Spleen (tissue), 11 donors: ENCODE measurements around the gene KIF5B. TPM values are rescaled to one million over a fixed set of nuclear protein-coding genes. Genes with fewer than 3 reads are reported as not detected.
"Not testable (repeated sequence)": the region's sequence is repeated elsewhere in the genome, so short reads cannot be mapped to it uniquely, and the experiment has no call there.

Experiments
- DNase-seq: peaks from one replicate; pipeline ENCODE4 v3.0.0-alpha.2; 2020
- H3K27ac ChIP-seq, 8 donors: fragments of 200-600 bp; sonication (generic) in 7 of 8; 1 replicate in 4 of 8; 2 replicates in 4 of 8; pipeline versions ENCODE4 v1.5.0 to v1.8.0; 2016 to 2021; ENCODE audit warnings: inconsistent platforms in 4 of 8, mild to moderate bottlenecking in 4 of 8, moderate library complexity in 1 of 8
- H3K27me3 ChIP-seq, 7 donors: fragments of 200-600 bp; sonication (generic) in 6 of 7; replicated peaks in 1 of 7; 1 replicate in 4 of 7; 2 replicates in 3 of 7; pipeline versions ENCODE4 v1.5.0 to v1.8.0; 2016 to 2021; ENCODE audit warnings: inconsistent platforms in 3 of 7, mild to moderate bottlenecking in 1 of 7
- H3K36me3 ChIP-seq, 6 donors: fragments of 200-600 bp; sonication (generic) in 5 of 6; 1 replicate in 4 of 6; 2 replicates in 2 of 6; pipeline versions ENCODE4 v1.5.0 to v1.8.0; 2016 to 2021; ENCODE audit warnings: inconsistent platforms in 2 of 6
- H3K4me1 ChIP-seq, 6 donors: fragments of 200-600 bp; sonication (generic) in 5 of 6; 1 replicate in 3 of 6; 2 replicates in 3 of 6; pipeline versions ENCODE4 v1.5.0 to v1.8.0; 2016 to 2021; ENCODE audit warnings: inconsistent platforms in 3 of 6
- H3K4me3 ChIP-seq, 8 donors: fragments of 200-600 bp; sonication (generic) in 7 of 8; 1 replicate in 4 of 8; 2 replicates in 4 of 8; pipeline versions ENCODE4 v1.5.0 to v1.8.0; 2016 to 2021; ENCODE audit warnings: inconsistent platforms in 4 of 8, mild to moderate bottlenecking in 4 of 8, moderate library complexity in 2 of 8
- H3K9me3 ChIP-seq, 8 donors: fragments of 200-600 bp; sonication (generic) in 7 of 8; 1 replicate in 4 of 8; 2 replicates in 4 of 8; pipeline versions ENCODE4 v1.5.0 to v1.8.0; 2016 to 2021; ENCODE audit warnings: inconsistent platforms in 4 of 8
- POLR2A ChIP-seq, 3 donors: fragments of 450-650 bp; IDR thresholded peaks; one replicate each; pipeline ENCODE4 v1.5.1; 2017; ENCODE audit warnings: antibody characterized with exemption in 3 of 3, mild to moderate bottlenecking in 1 of 3
- POLR2AphosphoS5 ChIP-seq, 3 donors: sonication (generic); formaldehyde crosslinking; IDR thresholded peaks; one replicate each; pipeline ENCODE4 v1.5.1; 2017; ENCODE audit warnings: antibody characterized with exemption in 3 of 3
- WGBS, 5 donors: extraction: QIAGEN DNeasy Blood & Tissue Kit in 3 of 5; methylation state at CpG; one replicate each; pipeline versions ENCODE4 v1.1.5 to v1.1.7; 2013 to 2018; 5-methylcytosine and 5-hydroxymethylcytosine counted together
- intact Hi-C: fragments of 100-400 bp; cut with DNase I; formaldehyde crosslinking; loops from one replicate; pipeline ENCODE4 v1.15.0; 2023; ENCODE audit warnings: low total_unique reads
- polyA plus RNA-seq, 3 donors: library from polyadenylated mRNA; stranded (reverse); fragments of 200-250 nt; gene quantifications; one replicate each; pipeline ENCODE4 v1.2.1, GENCODE V29; 2013
- total RNA-seq, 7 donors: library from RNA; depleted of rRNA in 3 of 7; stranded (reverse); fragments of >200 nt in 3 of 7; fragmentation: NEBNext Ultra II Directional in 4 of 7; extraction: Animal tissue kit (Norgen Biotek cat#: 25700) in 4 of 7; gene quantifications; one replicate each; pipeline versions ENCODE4 v1.1.0 to v1.2.1, GENCODE V29; 2016 to 2021
- TF ChIP-seq, protein P1 (sequence below), 11 experiments: fragments of 200-600 bp in 7 of 11; fragments of 450-650 bp in 4 of 11; sonication (generic) in 4 of 11; IDR thresholded peaks in 8 of 11; conservative IDR thresholded peaks in 3 of 11; 1 replicate in 7 of 11; 2 replicates in 4 of 11; pipeline versions ENCODE4 v1.4.0 to v1.8.0; 2016 to 2021; ENCODE audit warnings: antibody characterized with exemption in 11 of 11, inconsistent platforms in 4 of 11, mild to moderate bottlenecking in 1 of 11
- donor health status: healthy with polysubstance abuse.
- donor health status: DM: no; HTN: no; CAD: no; lungs with moderate emphysema.
- donor health status: DM: no; HTN: no; CAD: no.
- donor health status: Bipolar disorder and iron deficiency.
- donor health status: healthy.
- donor health status: DM: no; HTN: no; CAD: no.
- donor health status: DM: yes; HTN: yes; CAD: no.

Gene KIF5B
- total and polyA plus RNA-seq, 10 donors, result 16.1 to 95.1 (median 71.2) TPM

DNA sequence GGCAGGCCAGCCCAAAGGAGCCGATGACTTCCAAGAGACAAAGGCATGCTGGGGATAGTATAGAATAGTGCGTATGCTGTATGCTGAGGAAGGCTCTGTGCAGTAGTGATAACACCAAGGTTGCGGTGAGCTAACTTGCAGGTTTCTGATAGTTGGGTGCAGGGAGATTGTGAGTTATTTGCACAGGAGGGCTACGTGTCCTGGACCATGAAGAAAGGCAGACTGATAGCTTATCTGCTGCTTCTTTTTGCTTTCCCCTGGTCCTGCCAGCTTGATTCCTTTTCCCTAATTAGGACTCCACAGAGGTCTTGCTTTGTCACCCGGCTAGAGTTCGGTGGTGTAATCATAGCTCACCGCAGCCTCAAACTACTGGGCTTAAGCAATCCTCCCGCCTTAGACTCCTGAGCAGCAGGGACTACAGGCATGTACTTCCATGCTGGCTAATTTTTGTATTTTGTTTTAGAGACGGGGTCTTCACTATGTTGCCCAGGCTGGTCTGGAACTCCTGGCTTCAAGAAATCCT lies 83.6 kb downstream of the KIF5B start:
- Histone ChIP-seq H3K4me1 (peaks cover 6 to 39% (median 11%) of the 10 kb centered on the region in 6 donors), H3K9me3 (no peaks in the 10 kb centered on the region), H3K4me3 (no peak overlapping the region), H3K27me3 (no peaks in the 10 kb centered on the region), H3K36me3 (no peaks in the 10 kb centered on the region), H3K27ac (no peak overlapping the region)
- intact Hi-C loops, result no loop called here
- no peak for DNase-seq
- TF ChIP-seq, protein P1, sequence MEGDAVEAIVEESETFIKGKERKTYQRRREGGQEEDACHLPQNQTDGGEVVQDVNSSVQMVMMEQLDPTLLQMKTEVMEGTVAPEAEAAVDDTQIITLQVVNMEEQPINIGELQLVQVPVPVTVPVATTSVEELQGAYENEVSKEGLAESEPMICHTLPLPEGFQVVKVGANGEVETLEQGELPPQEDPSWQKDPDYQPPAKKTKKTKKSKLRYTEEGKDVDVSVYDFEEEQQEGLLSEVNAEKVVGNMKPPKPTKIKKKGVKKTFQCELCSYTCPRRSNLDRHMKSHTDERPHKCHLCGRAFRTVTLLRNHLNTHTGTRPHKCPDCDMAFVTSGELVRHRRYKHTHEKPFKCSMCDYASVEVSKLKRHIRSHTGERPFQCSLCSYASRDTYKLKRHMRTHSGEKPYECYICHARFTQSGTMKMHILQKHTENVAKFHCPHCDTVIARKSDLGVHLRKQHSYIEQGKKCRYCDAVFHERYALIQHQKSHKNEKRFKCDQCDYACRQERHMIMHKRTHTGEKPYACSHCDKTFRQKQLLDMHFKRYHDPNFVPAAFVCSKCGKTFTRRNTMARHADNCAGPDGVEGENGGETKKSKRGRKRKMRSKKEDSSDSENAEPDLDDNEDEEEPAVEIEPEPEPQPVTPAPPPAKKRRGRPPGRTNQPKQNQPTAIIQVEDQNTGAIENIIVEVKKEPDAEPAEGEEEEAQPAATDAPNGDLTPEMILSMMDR (IDR thresholded peaks at IDR 0.05 in 8 of 11, conservative IDR thresholded peaks at IDR 0.05 in 3 of 11), result no peak
- peak in 1 of 3 donors; percentile 17 for TF ChIP-seq POLR2AphosphoS5 (IDR thresholded peaks at IDR 0.05)
- 64 to 95% (median 77%) methylated on average over 9 of the region's 9 CpGs for WGBS, 5 donors

DNA sequence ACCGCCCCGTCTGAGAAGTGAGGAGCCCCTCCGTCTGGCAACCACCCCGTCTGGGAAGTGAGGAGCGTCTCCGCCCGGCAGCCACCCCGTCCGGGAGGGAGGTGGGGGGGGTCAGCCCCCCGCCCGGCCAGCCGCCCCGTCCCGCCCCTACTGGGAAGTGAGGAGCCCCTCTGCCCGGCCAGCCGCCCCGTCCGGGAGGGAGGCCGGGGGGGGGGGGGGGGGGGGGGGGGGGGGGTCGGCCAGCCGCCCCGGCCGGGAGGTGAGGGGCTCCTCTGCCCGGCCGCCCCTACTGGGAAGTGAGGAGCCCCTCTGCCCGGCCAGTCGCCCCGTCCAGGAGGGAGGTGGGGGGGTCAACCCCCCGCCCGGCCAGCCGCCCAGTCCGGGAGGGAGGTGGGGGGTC lies 86.4 kb downstream of the KIF5B start:
- WGBS, 5 donors, result no CpG with 5 or more reads among the region's 32 CpGs
- H3K27me3 ChIP-seq, H3K36me3 ChIP-seq, H3K9me3 ChIP-seq, intact Hi-C loops, DNase-seq, H3K4me3 ChIP-seq, H3K27ac ChIP-seq: not testable (repeated sequence)
- peaks cover 0 to 39% (median 5%) of the 10 kb centered on the region in 6 donors for H3K4me1 ChIP-seq

DNA sequence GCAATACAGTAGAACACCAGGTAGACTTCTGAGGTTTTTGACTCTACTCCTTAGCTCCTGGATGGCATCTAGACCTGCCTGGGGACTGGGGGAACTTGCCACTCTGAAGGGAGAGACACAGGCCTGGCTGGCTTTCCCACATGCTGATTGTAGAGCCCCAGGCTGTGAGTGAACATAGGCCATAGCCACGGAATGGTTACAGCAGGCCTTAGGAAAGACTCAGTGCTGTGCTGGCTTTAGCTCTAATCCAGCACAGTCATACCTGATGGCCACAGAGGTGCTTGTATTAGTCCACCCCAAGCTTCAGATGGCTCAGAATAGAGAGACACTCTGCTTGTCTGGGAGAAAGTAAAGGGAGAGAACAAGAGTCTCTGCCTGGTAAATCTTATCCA lies 92.6 kb downstream of the KIF5B start:
- 93 to 100% (median 96%) methylated on average over 1 of the region's 1 CpG for WGBS, 5 donors
- Histone ChIP-seq H3K27ac (peak overlapping the region in 3 of 8 donors; percentile 54 to 66 (median 54)), H3K4me3 (no peak overlapping the region), H3K27me3 (no peaks in the 10 kb centered on the region), H3K4me1 (peaks cover 11 to 81% (median 43%) of the 10 kb centered on the region in 6 donors), H3K36me3 (no peaks in the 10 kb centered on the region), H3K9me3 (no peaks in the 10 kb centered on the region)
- TF ChIP-seq POLR2AphosphoS5 (IDR thresholded peaks at IDR 0.05), result no peak
- no peak for TF ChIP-seq POLR2A (IDR thresholded peaks at IDR 0.05)
- TF ChIP-seq, protein P1 (IDR thresholded peaks at IDR 0.05 in 8 of 11, conservative IDR thresholded peaks at IDR 0.05 in 3 of 11), result no peak
- intact Hi-C loops, result no loop called here
- no peak for DNase-seq

DNA sequence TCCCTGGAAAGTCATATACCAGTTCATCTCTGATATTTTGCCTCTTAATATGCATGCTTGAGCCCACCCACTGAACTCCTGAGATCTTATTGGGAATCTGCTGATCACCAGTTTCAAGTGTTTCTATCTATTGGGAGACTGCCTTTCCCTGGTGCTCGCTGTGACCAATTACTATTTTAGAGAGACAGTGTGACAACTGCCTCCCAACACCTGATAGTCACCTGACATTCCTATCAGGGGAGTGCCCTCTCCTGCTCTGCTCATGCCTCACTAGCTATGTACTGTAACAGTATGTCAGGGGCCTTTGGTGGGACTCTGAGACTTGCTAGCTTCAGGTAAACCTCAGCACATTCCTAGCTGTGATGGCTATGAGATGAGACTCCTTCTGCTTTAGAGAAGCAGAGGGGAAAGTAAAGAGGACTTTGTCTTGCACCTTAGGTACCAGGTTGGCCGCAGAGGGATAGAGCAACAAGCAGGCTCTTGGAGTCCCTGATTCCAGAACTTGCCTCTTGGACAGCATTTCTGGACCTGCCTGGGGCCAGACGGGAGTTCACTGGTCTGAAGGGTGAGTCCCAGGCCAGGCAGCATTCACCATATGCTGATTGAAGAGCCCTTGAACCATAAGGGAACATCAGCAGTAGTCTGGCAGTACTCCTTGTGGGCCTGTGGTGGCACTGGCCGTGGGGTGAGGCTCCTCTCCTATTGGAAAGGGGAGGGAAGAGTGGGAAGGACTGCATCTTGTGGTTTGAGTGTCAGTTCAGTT lies 93.2 kb downstream of the KIF5B start:
- no peak for DNase-seq
- TF ChIP-seq POLR2A (IDR thresholded peaks at IDR 0.05), result no peak
- TF ChIP-seq, protein P1 (IDR thresholded peaks at IDR 0.05 in 8 of 11, conservative IDR thresholded peaks at IDR 0.05 in 3 of 11), result no peak
- TF ChIP-seq POLR2AphosphoS5 (IDR thresholded peaks at IDR 0.05), result no peak
- no peaks in the 10 kb centered on the region for H3K9me3 ChIP-seq
- H3K27me3 ChIP-seq, result no peaks in the 10 kb centered on the region
- peaks cover 11 to 85% (median 45%) of the 10 kb centered on the region in 6 donors for H3K4me1 ChIP-seq
- H3K27ac ChIP-seq, result no peak overlapping the region
- no peaks in the 10 kb centered on the region for H3K36me3 ChIP-seq
- 85 to 100% (median 93%) methylated on average over 3 to 4 of the region's 4 CpGs for WGBS, 5 donors
- no peak overlapping the region for H3K4me3 ChIP-seq
- intact Hi-C loops, result no loop called here
